Central memory CD4-positive, alpha-beta T cell (primary cell): Measurements from ENCODE around the gene MEX3D.

Source experiments
- DNase-seq: peaks from one replicate; pipeline ENCODE4 v3.0.0; 2022

MEX3D gene

DNA sequence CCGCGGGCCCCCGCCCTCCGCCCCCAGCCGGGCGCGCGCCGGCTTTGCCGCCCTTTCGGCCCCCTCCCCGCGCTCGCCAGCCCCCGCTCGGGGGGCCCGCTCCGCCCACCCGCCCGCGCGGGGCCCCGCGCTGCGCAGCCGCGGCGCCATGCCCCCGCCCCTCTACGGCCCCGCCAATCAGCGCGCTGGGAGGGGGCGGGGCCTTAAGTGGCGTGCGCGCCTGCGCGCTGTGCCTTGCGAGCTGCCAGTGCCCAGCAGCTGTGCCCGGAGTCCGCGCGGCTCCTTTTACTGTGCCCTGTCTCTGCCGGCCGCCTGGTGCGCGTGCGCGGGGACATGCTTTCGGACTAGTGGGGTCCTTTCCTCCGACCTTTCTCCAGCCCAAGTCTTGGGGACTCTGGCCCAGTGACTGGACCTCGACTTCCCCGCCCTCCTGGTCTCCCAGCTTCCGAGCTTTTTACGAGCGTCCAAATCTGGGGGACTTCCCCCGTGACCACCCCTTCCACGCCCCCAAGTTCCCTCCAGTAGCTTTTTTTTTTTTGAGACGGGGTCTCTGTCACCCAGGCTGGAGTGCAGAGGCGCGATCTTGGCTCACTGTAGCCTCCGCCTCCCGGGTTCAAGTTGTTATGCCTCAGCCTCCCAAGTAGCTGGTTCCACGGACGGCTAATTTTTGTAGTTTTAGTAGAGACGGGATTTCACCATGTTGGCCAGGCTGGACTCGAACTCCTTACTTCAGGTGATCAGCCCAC is 24.8 kb upstream of the MEX3D start, which contains the start of gene MBD3:
Gene MBD3, minus strand, starts transcription at position 111 of the 746 bp plus-strand sequence. CDS start 234 bp downstream, outside the sequence.
- DNase-seq = peak; percentile 84

- peak; percentile 86 for DNase-seq
These were observed 24.1 kb upstream of the MEX3D start for GRCh38 chr19:1592024-1592754.

DNA sequence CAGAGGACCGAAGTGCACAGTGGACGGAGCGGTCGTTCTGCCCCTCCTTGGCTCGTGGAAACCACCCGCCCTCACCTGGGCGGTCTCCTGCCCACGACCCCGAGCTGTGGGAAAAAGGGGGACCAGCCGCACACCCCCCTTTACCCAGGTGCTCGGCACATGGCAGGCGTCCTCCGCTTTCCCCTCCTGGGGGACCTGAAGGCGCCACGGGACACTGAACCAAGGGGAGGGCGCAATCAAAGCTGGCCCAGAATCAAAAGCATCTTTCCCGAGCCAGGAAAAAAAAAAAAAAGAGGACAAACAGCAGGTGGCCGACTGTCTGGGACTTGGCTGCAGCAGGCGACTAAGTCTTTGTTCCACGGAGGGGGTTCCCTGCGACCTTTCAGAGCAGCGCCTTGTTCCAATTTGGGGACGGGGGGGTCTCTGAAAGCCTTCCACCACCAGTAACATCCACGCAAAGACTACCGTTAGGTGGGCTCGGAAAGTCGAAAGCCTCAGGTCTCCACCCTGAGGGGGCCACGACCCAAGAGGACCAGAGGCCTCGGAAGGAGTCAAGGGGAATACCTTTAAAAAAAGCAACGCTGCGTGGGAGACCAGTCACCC is 23.4 kb upstream of the MEX3D start:
- DNase-seq = peak; percentile 21

DNA sequence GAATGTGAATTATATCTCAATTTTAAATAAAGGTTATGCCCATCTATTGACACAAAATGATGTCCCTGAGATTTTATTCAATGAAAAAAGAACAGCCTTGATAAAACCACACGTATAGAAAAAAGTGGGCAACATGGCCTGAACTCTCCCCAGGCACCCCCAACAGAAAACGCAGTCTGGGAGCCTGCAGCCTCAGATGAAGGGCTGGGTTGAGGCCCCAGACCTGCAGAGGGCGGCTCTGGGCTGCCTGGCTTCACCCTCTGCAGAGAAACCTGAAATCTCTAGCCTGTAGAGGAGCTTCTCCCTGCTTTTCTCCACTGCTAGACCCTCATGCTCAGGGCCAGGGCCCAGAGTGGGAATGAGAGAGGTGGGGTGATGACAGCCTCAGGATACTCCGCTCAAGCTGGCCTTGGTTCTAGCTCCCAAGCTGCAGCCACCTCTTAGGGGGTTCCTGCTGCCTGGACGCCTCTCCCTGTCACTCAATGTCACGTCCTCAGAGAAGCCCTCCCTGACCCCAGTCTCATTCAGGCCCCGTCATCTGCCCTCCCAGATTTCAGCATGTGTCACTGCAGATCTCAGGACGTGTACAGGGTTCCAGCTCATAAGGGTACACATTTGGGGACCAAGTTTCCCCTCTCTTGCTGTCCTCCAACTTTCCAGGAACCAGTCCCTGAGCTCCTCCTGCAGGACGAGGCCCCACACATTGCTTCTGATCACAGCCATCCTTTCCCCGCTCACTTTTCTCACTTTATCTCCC is 22.7 kb upstream of the MEX3D start:
- DNase-seq = peak; percentile 16

DNA sequence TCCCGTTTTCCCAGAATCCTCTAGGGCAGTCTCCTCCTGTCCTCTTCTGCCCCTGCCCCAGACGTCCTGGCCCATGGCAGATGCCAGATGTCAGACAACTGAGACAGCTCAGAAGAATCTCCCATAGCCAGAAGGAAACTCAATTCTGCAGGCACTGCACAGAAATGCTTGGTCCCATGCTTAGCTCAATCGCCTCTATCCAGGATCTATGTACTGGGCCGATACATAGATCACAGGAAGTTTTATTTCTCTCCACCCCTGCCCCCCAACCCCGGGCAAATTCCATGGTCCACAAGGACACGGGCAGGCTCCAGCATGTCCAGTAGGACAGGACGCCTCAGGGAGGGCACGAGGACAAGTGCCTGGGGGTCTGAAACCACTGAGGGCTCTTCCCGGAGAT is 19.7 kb upstream of the MEX3D start:
- DNase-seq = no peak

DNA sequence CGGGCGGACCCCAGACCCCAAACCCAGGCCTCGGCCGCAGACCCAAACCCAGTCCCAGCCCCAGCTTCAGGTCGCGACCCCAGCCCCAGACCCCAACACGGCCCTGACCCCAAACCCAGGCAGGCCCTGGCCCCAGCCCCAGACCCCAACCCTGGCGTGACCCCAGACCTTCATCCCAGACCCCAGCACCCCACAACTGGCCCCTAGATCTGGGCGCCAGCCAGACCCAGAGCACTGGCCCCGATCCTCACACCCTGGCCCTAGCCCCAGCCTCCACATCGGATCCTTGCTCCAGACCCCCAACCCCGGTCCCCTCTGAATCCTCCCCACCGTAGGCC is 17.1 kb upstream of the MEX3D start:
- DNase-seq = no peak

DNA sequence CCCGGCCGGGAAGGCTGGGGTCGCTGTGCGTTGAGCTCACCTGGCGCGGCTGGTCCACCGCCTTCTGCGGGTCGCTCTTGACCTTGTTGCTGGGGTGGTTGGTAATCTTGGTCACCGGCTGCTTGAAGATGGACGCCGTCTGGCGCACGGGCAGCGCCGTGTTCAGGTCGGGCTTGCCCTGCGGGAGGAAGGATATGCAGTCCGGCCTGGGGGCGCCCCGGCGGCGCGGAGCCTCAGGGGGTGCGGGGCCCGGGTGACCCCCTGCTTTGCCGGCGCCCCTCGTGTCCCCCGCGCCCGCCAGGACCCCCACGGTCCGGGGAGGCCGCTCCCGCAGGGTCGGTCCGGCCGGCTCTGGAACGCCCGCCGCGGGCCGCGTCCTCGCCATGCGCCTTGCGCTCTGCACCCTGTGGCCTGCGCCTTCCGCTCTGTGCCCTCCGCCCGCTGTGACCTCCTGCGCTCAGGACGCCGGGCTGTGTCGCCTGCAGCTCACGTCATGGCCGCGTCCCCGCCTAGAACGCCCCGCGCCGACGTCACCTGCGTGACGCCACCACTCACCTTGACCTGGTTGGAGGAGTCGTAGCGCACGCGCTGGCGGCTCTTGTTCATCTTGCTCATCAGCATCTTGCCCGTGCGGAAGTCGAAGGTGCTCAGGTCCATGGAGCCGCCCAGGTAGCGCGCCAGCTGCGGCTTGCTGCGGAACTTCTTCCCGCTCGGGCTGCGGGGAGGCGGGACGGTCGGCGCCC is 16.5 kb upstream of the MEX3D start:
- no peak for DNase-seq

- no peak for DNase-seq
These were observed 14.1 kb upstream of the MEX3D start for GRCh38 chr19:1582201-1582600.

GRCh38 chr19:1580957-1581356 is 12.8 kb upstream of the MEX3D start:
- no peak for DNase-seq

GRCh38 chr19:1580382-1580781 is 12.3 kb upstream of the MEX3D start:
- no peak for DNase-seq

DNA sequence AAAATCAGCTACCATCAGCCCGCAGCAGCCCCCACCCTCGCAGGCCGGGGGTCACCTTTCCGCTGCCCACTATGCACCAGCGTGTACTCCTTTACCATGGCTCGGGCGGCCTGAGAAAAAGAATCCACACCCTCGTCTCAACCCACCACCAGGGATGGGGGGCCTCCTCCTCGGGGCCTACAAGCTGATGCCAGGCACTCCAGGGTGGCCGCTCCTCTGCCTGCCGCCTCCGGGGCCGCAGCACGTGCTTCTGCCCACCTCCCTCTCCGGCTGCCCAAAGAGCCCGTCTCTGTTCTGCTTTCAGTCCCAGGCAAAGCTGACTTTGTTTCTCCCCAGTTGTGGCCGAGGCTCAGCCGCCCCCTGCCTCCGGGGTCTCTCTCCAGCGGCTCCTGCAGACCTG is 11.1 kb upstream of the MEX3D start:
- no peak for DNase-seq

- DNase-seq = no peak
These were observed 9.9 kb upstream of the MEX3D start for GRCh38 chr19:1577929-1578618.

DNA sequence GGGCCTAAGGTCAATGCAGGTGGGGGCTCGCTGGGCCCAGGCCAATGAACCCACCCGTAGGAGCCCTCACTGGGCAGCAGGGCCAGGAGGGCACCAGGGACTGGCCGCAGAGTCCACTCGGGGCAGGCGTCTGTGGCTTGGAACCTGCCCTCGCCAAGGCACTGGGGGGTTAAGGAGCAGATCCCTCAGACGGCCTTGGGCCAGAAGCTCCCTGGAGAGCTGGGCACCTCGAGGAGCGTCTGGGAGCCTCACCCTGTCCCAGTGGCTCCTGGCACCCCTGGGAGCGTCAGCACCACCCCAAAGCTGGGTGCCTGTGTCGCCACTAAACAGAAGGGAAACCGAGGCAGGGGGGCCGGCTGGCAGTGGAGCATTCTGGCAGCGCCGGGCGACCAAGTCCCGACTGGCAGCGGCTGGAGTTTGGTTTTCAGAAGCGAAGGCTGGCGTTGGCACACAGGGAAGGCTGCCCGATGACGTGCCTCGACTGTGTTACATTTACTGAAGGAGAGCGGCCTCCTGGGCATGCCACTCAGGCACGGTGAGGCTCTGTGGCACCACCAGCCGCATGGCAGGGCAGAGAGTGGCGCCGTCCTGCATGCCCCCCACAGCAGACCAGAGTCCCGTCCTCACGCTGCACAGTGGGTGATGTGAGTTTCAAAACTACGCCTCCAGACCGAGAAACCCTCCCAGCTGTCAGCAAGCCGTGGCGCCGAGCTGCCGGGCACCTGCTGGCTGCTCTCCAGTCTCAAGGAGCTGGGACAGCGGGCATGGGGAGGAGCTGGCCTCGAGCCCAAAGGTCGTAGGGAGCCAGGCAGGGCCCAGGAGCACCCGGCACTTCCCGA is 9.2 kb upstream of the MEX3D start:
- DNase-seq = no peak

- no peak for DNase-seq
These were observed 8.3 kb upstream of the MEX3D start for GRCh38 chr19:1576242-1577089.

GRCh38 chr19:1575323-1576241 is 7.5 kb upstream of the MEX3D start:
- DNase-seq = no peak

- no peak for DNase-seq
These were observed 6.4 kb upstream of the MEX3D start for GRCh38 chr19:1574354-1575136.

DNA sequence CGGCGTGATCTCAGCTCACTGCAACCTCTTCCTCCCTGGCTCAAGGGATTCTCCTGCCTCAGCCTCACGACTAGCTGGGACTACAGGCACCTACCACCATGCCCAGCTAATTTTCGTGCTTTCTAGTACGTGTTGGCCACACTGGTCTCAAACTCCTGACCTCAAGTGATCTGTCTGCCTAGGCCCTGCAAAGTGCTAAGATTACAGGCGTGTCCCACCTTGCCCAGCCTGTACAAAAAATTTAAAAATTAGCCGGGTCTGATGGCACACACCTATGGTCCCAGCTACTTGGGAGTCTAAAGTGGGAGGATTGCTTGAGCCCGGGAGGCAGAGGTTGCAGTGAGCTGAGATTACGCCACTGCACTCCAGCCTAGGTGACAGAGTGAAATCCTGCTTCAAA is 4.7 kb upstream of the MEX3D start:
- no peak for DNase-seq

- DNase-seq = no peak
These were observed 3.2 kb upstream of the MEX3D start for GRCh38 chr19:1571358-1571757.
